CD14-positive monocyte (primary cell): ENCODE results near the gene LRRC58. TPM values are rescaled to one million over a fixed set of nuclear protein-coding genes. Genes with fewer than 3 reads are reported as not detected.

Source experiments
- DNase-seq, 3 donors: peaks; one replicate each; pipeline ENCODE4 v3.0.0-alpha.2; 2011 to 2022
- H2AFZ ChIP-seq: 2 replicates; pipeline ENCODE4 v1.6.0; 2012; ENCODE audit warnings: mild to moderate bottlenecking, low read depth, low read length, inconsistent platforms; ENCODE audit not compliant: insufficient read depth, poor library complexity, severe bottlenecking
- H3K27ac ChIP-seq, 2 donors: 1 replicate in 1 of 2; 2 replicates in 1 of 2; pipeline ENCODE4 v1.5.1; 2012 to 2013; ENCODE audit warnings: low read length in 2 of 2, control low read depth in 1 of 2, inconsistent platforms in 1 of 2, low read depth in 1 of 2, mild to moderate bottlenecking in 1 of 2
- H3K27me3 ChIP-seq, 2 donors: one replicate each; pipeline versions ENCODE4 v1.6.0 to v1.6.1; 2011 to 2013; ENCODE audit warnings: low read length in 2 of 2; ENCODE audit not compliant: control insufficient read depth in 2 of 2, insufficient read depth in 2 of 2
- H3K36me3 ChIP-seq, 2 donors: replicated peaks in 1 of 2; 1 replicate in 1 of 2; 2 replicates in 1 of 2; pipeline versions ENCODE4 v1.5.1 to v1.6.1; 2012 to 2013; ENCODE audit warnings: low read length in 2 of 2, control low read depth in 1 of 2, inconsistent platforms in 1 of 2, mild to moderate bottlenecking in 1 of 2; ENCODE audit not compliant: insufficient read depth in 2 of 2, control insufficient read depth in 1 of 2
- H3K4me1 ChIP-seq, 2 donors: 1 replicate in 1 of 2; 2 replicates in 1 of 2; pipeline versions ENCODE4 v1.5.1 to v1.6.1; 2012 to 2013; ENCODE audit warnings: low read length in 2 of 2, control low read depth in 1 of 2, inconsistent platforms in 1 of 2, mild to moderate bottlenecking in 1 of 2, moderate library complexity in 1 of 2; ENCODE audit not compliant: insufficient read depth in 2 of 2, control insufficient read depth in 1 of 2
- H3K4me2 ChIP-seq: replicated peaks from 2 replicates; pipeline ENCODE3; 2012; ENCODE audit warnings: low read length, moderate library complexity, mild to moderate bottlenecking; ENCODE audit not compliant: poor library complexity, severe bottlenecking; ENCODE audit errors: extremely low read depth
- H3K4me3 ChIP-seq, 3 experiments: fragments of 200-600 bp in 1 of 3; sonication (generic) in 1 of 3; replicated peaks in 1 of 3; 1 replicate in 2 of 3; 2 replicates in 1 of 3; pipeline ENCODE4 v1.5.1; 2011 to 2013; ENCODE audit warnings: low read length in 3 of 3, mild to moderate bottlenecking in 3 of 3, control low read depth in 2 of 3, low read depth in 2 of 3, inconsistent platforms in 1 of 3, moderate library complexity in 1 of 3
- H3K79me2 ChIP-seq: 2 replicates; pipeline ENCODE4 v1.6.0; 2012; ENCODE audit warnings: mild to moderate bottlenecking, control low read depth, inconsistent platforms, low read length, moderate library complexity; ENCODE audit not compliant: insufficient read depth
- H3K9ac ChIP-seq: 2 replicates; pipeline ENCODE4 v1.6.0; 2017; ENCODE audit warnings: low read length, mild to moderate bottlenecking; ENCODE audit not compliant: insufficient read depth, poor library complexity, severe bottlenecking
- H3K9me3 ChIP-seq, 2 donors: replicated peaks in 1 of 2; 1 replicate in 1 of 2; 2 replicates in 1 of 2; pipeline versions ENCODE4 v1.5.1 to v1.6.1; 2012 to 2013; ENCODE audit warnings: low read length in 2 of 2, control low read depth in 1 of 2; ENCODE audit not compliant: control insufficient read depth in 1 of 2, insufficient read depth in 1 of 2
- H4K20me1 ChIP-seq: 2 replicates; pipeline ENCODE4 v1.6.0; 2012; ENCODE audit warnings: mild to moderate bottlenecking, low read length, control low read depth, moderate library complexity; ENCODE audit not compliant: insufficient read depth
- H3K27ac Mint-ChIP-seq, 7 donors: one replicate each; pipeline ENCODE4 v1.8.0; 2020; ENCODE audit warnings: mild to moderate bottlenecking in 7 of 7, mixed read lengths in 7 of 7, moderate library complexity in 6 of 7, inconsistent platforms in 2 of 7
- H3K27me3 Mint-ChIP-seq, 3 donors: one replicate each; pipeline ENCODE4 v1.8.0; 2021 to 2022; ENCODE audit warnings: low read depth in 3 of 3, mild to moderate bottlenecking in 3 of 3, mixed read lengths in 3 of 3, moderate library complexity in 3 of 3, inconsistent platforms in 1 of 3
- H3K36me3 Mint-ChIP-seq, 2 donors: one replicate each; pipeline ENCODE4 v1.8.0; 2020; ENCODE audit warnings: mixed read lengths in 2 of 2, inconsistent platforms in 1 of 2, mild to moderate bottlenecking in 1 of 2
- H3K4me1 Mint-ChIP-seq: one replicate; pipeline ENCODE4 v1.8.0; 2020; ENCODE audit warnings: mild to moderate bottlenecking, mixed read lengths
- H3K4me3 Mint-ChIP-seq, 2 donors: one replicate each; pipeline ENCODE4 v1.8.0; 2020; ENCODE audit warnings: mild to moderate bottlenecking in 2 of 2, mixed read lengths in 2 of 2, moderate library complexity in 1 of 2
- H3K9me3 Mint-ChIP-seq, 7 donors: one replicate each; pipeline ENCODE4 v1.8.0; 2020 to 2022; ENCODE audit warnings: mixed read lengths in 7 of 7, mild to moderate bottlenecking in 6 of 7, moderate library complexity in 6 of 7, inconsistent platforms in 2 of 7
- CTCF ChIP-seq: fragments of 200-600 bp; IDR thresholded peaks from one replicate; pipeline ENCODE4 v1.8.0; 2022; ENCODE audit warnings: antibody characterized with exemption, mild to moderate bottlenecking
- WGBS: methylation state at CpG from one replicate; pipeline ENCODE4 v1.1.5; 2013; ENCODE audit warnings: missing lambda C conversion rate; ENCODE audit not compliant: insufficient coverage; 5-methylcytosine and 5-hydroxymethylcytosine counted together
- intact Hi-C, 2 donors: fragments of 100-400 bp; cut with micrococcal nuclease; formaldehyde crosslinking; loops; one replicate each; pipeline versions ENCODE4 v1.15.0 to v1.15.1; 2023
- polyA plus RNA-seq, 3 donors: library from polyadenylated mRNA; depleted of rRNA in 1 of 3; unstranded in 2 of 3; stranded (reverse) in 1 of 3; fragments of 300-500 nt in 2 of 3; fragments of >200 nt in 1 of 3; fragmentation: Illumina TruSeq in 2 of 3; gene quantifications; 1 replicate in 2 of 3; 2 replicates in 1 of 3; pipeline ENCODE4 v1.2.3, GENCODE V29; 2012 to 2021

Gene LRRC58
- polyA plus RNA-seq, 3 donors: 6.5 to 12.4 (median 8.3) TPM

- Histone ChIP-seq H3K79me2 (no peaks in the 10 kb centered on the region), H3K36me3 (no peaks in the 10 kb centered on the region), H3K4me2 (no peak overlapping the region), H3K27ac (no peak overlapping the region), H4K20me1 (no peaks in the 10 kb centered on the region), H3K4me1 (no peaks in the 10 kb centered on the region), H2AFZ (no peak overlapping the region), H3K4me3 (no peak overlapping the region), H3K27me3 (no peaks in the 10 kb centered on the region), H3K9ac (no peak overlapping the region), H3K9me3 (no peaks in the 10 kb centered on the region)
- Mint-ChIP-seq H3K4me3 (no peak overlapping the region), H3K27ac (no peak overlapping the region), H3K27me3 (peaks cover 0 to 2% (median 1%) of the 10 kb centered on the region in 3 donors), H3K4me1 (peaks cover 4% of the 10 kb centered on the region), H3K9me3 (no peaks in the 10 kb centered on the region), H3K36me3 (no peaks in the 10 kb centered on the region)
- no peak for DNase-seq
- TF ChIP-seq CTCF: no peak
- intact Hi-C loops: no loop called here
- WGBS: no CpG with 5 or more reads among the region's 4 CpGs
Measured at GRCh38 chr3:120393243-120393642, 44.1 kb upstream of the LRRC58 start.

- no peaks in the 10 kb centered on the region for H3K4me1 ChIP-seq
- Mint-ChIP-seq H3K36me3 (no peaks in the 10 kb centered on the region), H3K27ac (no peak overlapping the region), H3K4me3 (no peak overlapping the region), H3K27me3 (no peaks in the 10 kb centered on the region), H3K9me3 (peaks cover 0 to 5% (median 3%) of the 10 kb centered on the region in 7 donors), H3K4me1 (no peaks in the 10 kb centered on the region)
- no peaks in the 10 kb centered on the region for H3K79me2 ChIP-seq
- no peak overlapping the region for H3K9ac ChIP-seq
- H3K27ac ChIP-seq: no peak overlapping the region
- H3K4me3 ChIP-seq: no peak overlapping the region
- H3K9me3 ChIP-seq: no peaks in the 10 kb centered on the region
- no peaks in the 10 kb centered on the region for H3K36me3 ChIP-seq
- H3K27me3 ChIP-seq: no peaks in the 10 kb centered on the region
- H4K20me1 ChIP-seq: no peaks in the 10 kb centered on the region
- 79% methylated on average over 2 of the region's 2 CpGs for WGBS
- no peak overlapping the region for H3K4me2 ChIP-seq
- TF ChIP-seq CTCF: no peak
- H2AFZ ChIP-seq: no peak overlapping the region
- no peak for DNase-seq
- intact Hi-C loops: no loop called here
Measured at GRCh38 chr3:120382941-120383447, 33.8 kb upstream of the LRRC58 start.
